AG09309 (cell line): ENCODE measurements around the gene MAPRE2.

Experiments used
- DNase-seq: peaks from one replicate; pipeline ENCODE4 v3.0.0-alpha.2; 2010; ENCODE audit warnings: low read depth
- H3K4me3 ChIP-seq: 2 replicates; pipeline ENCODE4 v1.5.1; 2011; ENCODE audit warnings: mild to moderate bottlenecking, low read depth, low read length, moderate library complexity; ENCODE audit not compliant: control insufficient read depth
- CTCF ChIP-seq: IDR thresholded peaks from 2 replicates; pipeline ENCODE4 v1.5.1; 2011; ENCODE audit warnings: mild to moderate bottlenecking, low read depth, low read length, inconsistent platforms; ENCODE audit not compliant: insufficient read depth, control insufficient read depth; ENCODE audit errors: missing control alignments

The MAPRE2 gene

GRCh38 chr18:35000457-35000856 lies 40.8 kb upstream of the MAPRE2 start:
- no peak for TF ChIP-seq CTCF
- H3K4me3 ChIP-seq: no peak overlapping the region
- no peak for DNase-seq

GRCh38 chr18:35002120-35002519 lies 39.1 kb upstream of the MAPRE2 start:
- DNase-seq: no peak

GRCh38 chr18:35005963-35006577 lies 35.1 kb upstream of the MAPRE2 start:
- DNase-seq: no peak
- TF ChIP-seq CTCF: peak; percentile 59
- no peak overlapping the region for H3K4me3 ChIP-seq

More at GRCh38 chr18:35002120-35002519, 39.1 kb upstream of the MAPRE2 start:
- TF ChIP-seq CTCF: no peak
- no peak overlapping the region for H3K4me3 ChIP-seq

- no peak for DNase-seq
- no peak for TF ChIP-seq CTCF
- no peak overlapping the region for H3K4me3 ChIP-seq
These were observed 31.1 kb upstream of the MAPRE2 start for GRCh38 chr18:35010156-35010555.

- no peak overlapping the region for H3K4me3 ChIP-seq
- TF ChIP-seq CTCF: no peak
These were observed 30.2 kb upstream of the MAPRE2 start for GRCh38 chr18:35010993-35011392.

GRCh38 chr18:35019933-35020332 lies 21.3 kb upstream of the MAPRE2 start:
- TF ChIP-seq CTCF: no peak
- no peak for DNase-seq
- H3K4me3 ChIP-seq: no peak overlapping the region

More at GRCh38 chr18:35010993-35011392, 30.2 kb upstream of the MAPRE2 start:
- DNase-seq: no peak
